HG03175 (cell line): Measurements from ENCODE around the gene CFAP57.
"Not testable (repeated sequence)": the region's sequence is repeated elsewhere in the genome, so short reads cannot be mapped to it uniquely, and the experiment has no call there.

ENCODE experiments used
- ATAC-seq: cut with Tn5 transposase; IDR thresholded peaks from one replicate; pipeline ENCODE4 v1.9.1; 2021; ENCODE audit warnings: mild to moderate bottlenecking, moderate library complexity; ENCODE audit not compliant: unreplicated experiment

Gene CFAP57

GRCh38 chr1:43172527-43172972, 420 bp downstream of the CFAP57 start:
- peak; percentile 51 for ATAC-seq

- ATAC-seq: no peak
Observed at GRCh38 chr1:43174873-43175272, 2.7 kb downstream of the CFAP57 start.

GRCh38 chr1:43177691-43178090, 5.6 kb downstream of the CFAP57 start:
- no peak for ATAC-seq

GRCh38 chr1:43184388-43184787, 12.3 kb downstream of the CFAP57 start:
- ATAC-seq: no peak

- ATAC-seq: no peak
Observed at GRCh38 chr1:43184995-43185394, 12.9 kb downstream of the CFAP57 start.

- no peak for ATAC-seq
Observed at GRCh38 chr1:43188106-43188505, 16.0 kb downstream of the CFAP57 start.

GRCh38 chr1:43194509-43194908, 22.4 kb downstream of the CFAP57 start:
- no peak for ATAC-seq

GRCh38 chr1:43197343-43198127, 25.4 kb downstream of the CFAP57 start:
- no peak for ATAC-seq

GRCh38 chr1:43199093-43199726, 27.1 kb downstream of the CFAP57 start:
- ATAC-seq: peak; percentile 70

GRCh38 chr1:43203859-43204258, 31.7 kb downstream of the CFAP57 start:
- no peak for ATAC-seq

GRCh38 chr1:43204394-43204793, 32.3 kb downstream of the CFAP57 start:
- ATAC-seq: no peak

- ATAC-seq: no peak
Observed at GRCh38 chr1:43205671-43206070, 33.5 kb downstream of the CFAP57 start.

GRCh38 chr1:43206600-43207228, 34.6 kb downstream of the CFAP57 start:
- ATAC-seq: no peak

GRCh38 chr1:43207229-43207853, 35.2 kb downstream of the CFAP57 start:
- ATAC-seq: no peak

GRCh38 chr1:43208277-43208676, 36.1 kb downstream of the CFAP57 start:
- ATAC-seq: not testable (repeated sequence)

- no peak for ATAC-seq
Observed at GRCh38 chr1:43214501-43215444, 42.6 kb downstream of the CFAP57 start.

GRCh38 chr1:43217747-43218146, 45.6 kb downstream of the CFAP57 start:
- ATAC-seq: no peak

- ATAC-seq: peak; percentile 77
Observed at GRCh38 chr1:43220905-43221778, 49.0 kb downstream of the CFAP57 start.

GRCh38 chr1:43221797-43222196, 49.7 kb downstream of the CFAP57 start:
- ATAC-seq: no peak
